Keratinocyte (primary cell): ENCODE data around the gene NXPH3. TPM values are rescaled to one million over a fixed set of nuclear protein-coding genes. Genes with fewer than 3 reads are reported as not detected.

ENCODE experiments used
- DNase-seq: peaks from one replicate; pipeline ENCODE4 v3.0.0-alpha.2; 2011; ENCODE audit warnings: low read depth, missing footprints, low spot score
- FAIRE-seq: peaks from 2 replicates; lab custom pipeline; 2011; peaks lifted over from hg19 to GRCh38; lab: Jason Lieb, UNC
- H2AFZ ChIP-seq: 2 replicates; pipeline ENCODE4 v1.6.0; 2012; ENCODE audit warnings: low read length, control low read depth, inconsistent platforms; ENCODE audit not compliant: control insufficient read depth
- H3K27ac ChIP-seq: 2 replicates; pipeline ENCODE4 v1.5.1; 2011; ENCODE audit warnings: low read length; ENCODE audit not compliant: control insufficient read depth, insufficient read depth
- H3K27me3 ChIP-seq: 3 replicates; pipeline ENCODE4 v1.6.0; 2011; ENCODE audit warnings: low read length; ENCODE audit not compliant: control insufficient read depth, insufficient read depth; ENCODE audit errors: extremely low read depth
- H3K36me3 ChIP-seq, 2 experiments: 2 replicates in 1 of 2; 3 replicates in 1 of 2; pipeline ENCODE4 v1.5.1; 2011; ENCODE audit warnings: low read length in 2 of 2, mild to moderate bottlenecking in 1 of 2; ENCODE audit not compliant: control insufficient read depth in 2 of 2, insufficient read depth in 2 of 2; ENCODE audit errors: extremely low read depth in 1 of 2
- H3K4me1 ChIP-seq: 3 replicates; pipeline ENCODE4 v1.5.1; 2011; ENCODE audit warnings: low read length; ENCODE audit not compliant: control insufficient read depth, insufficient read depth; ENCODE audit errors: extremely low read depth
- H3K4me2 ChIP-seq: 3 replicates; pipeline ENCODE4 v1.6.0; 2011; ENCODE audit warnings: low read depth, low read length; ENCODE audit not compliant: control insufficient read depth, insufficient read depth; ENCODE audit errors: extremely low read depth
- H3K4me3 ChIP-seq, 3 experiments: fragments of 200-600 bp in 1 of 3; sonication (generic) in 1 of 3; 2 replicates in 2 of 3; 3 replicates in 1 of 3; pipeline ENCODE4 v1.5.1; 2011 to 2016; ENCODE audit warnings: low read length in 3 of 3, mild to moderate bottlenecking in 3 of 3, control low read depth in 2 of 3, inconsistent platforms in 1 of 3, low read depth in 1 of 3, mixed read lengths in 1 of 3, mixed run types in 1 of 3, moderate library complexity in 1 of 3; ENCODE audit not compliant: control insufficient read depth in 2 of 3, insufficient read depth in 2 of 3; ENCODE audit errors: extremely low read depth in 1 of 3
- H3K79me2 ChIP-seq: 2 replicates; pipeline ENCODE4 v1.6.0; 2012; ENCODE audit warnings: low read length; ENCODE audit not compliant: control insufficient read depth, insufficient read depth
- H3K9ac ChIP-seq: 3 replicates; pipeline ENCODE4 v1.6.0; 2011; ENCODE audit warnings: low read length; ENCODE audit not compliant: control insufficient read depth, insufficient read depth; ENCODE audit errors: extremely low read depth
- H3K9me1 ChIP-seq: 3 replicates; pipeline ENCODE4 v1.6.0; 2011; ENCODE audit warnings: low read length; ENCODE audit not compliant: control insufficient read depth, insufficient read depth; ENCODE audit errors: extremely low read depth
- H3K9me3 ChIP-seq: 2 replicates; pipeline ENCODE4 v1.5.1; 2012; ENCODE audit warnings: low read depth, low read length; ENCODE audit not compliant: control insufficient read depth
- H4K20me1 ChIP-seq: 3 replicates; pipeline ENCODE4 v1.6.0; 2011; ENCODE audit warnings: low read length; ENCODE audit not compliant: control insufficient read depth, insufficient read depth; ENCODE audit errors: extremely low read depth
- EZH2 ChIP-seq: IDR thresholded peaks from one replicate; pipeline ENCODE4 v1.6.1; 2012; ENCODE audit warnings: inconsistent platforms, mild to moderate bottlenecking, low read length, moderate library complexity
- dilution Hi-C: fragments of 300-500 bp; cut with MboI; formaldehyde crosslinking; loops from one replicate; pipeline ENCODE4 v1.7.0; 2020; ENCODE audit warnings: low sequenced_read_pairs; ENCODE audit not compliant: extremely low pct_ligation_motif_present
- polyA plus RNA-seq, 5 experiments: library from polyadenylated mRNA; depleted of rRNA in 3 of 5; stranded (reverse) in 3 of 5; stranded (forward) in 1 of 5; unstranded in 1 of 5; fragments of >200 nt; gene quantifications; 1 replicate in 1 of 5; 2 replicates in 3 of 5; 3 replicates in 1 of 5; pipeline versions ENCODE4 v1.2.1 to v1.2.3, GENCODE V29; 2011 to 2012; ENCODE audit warnings: missing spikeins in 2 of 5, low read depth in 1 of 5, low replicate concordance in 1 of 5
- TF ChIP-seq, protein P1 (sequence below), 3 experiments: IDR thresholded peaks in 1 of 3; conservative IDR thresholded peaks in 1 of 3; optimal IDR thresholded peaks in 1 of 3; 2 replicates in 2 of 3; 3 replicates in 1 of 3; pipeline versions ENCODE3 to v1.5.1; 2011; ENCODE audit warnings: low read length in 3 of 3, mild to moderate bottlenecking in 3 of 3, moderate library complexity in 2 of 3, control low read depth in 1 of 3, inconsistent platforms in 1 of 3; ENCODE audit not compliant: insufficient read depth in 2 of 3; ENCODE audit errors: extremely low read depth in 1 of 3

Gene NXPH3
- polyA plus RNA-seq, 1 donor (not counting 4 experiments of a cell fraction or from before 2014, with no cell fraction given), result 0.12 TPM

DNA sequence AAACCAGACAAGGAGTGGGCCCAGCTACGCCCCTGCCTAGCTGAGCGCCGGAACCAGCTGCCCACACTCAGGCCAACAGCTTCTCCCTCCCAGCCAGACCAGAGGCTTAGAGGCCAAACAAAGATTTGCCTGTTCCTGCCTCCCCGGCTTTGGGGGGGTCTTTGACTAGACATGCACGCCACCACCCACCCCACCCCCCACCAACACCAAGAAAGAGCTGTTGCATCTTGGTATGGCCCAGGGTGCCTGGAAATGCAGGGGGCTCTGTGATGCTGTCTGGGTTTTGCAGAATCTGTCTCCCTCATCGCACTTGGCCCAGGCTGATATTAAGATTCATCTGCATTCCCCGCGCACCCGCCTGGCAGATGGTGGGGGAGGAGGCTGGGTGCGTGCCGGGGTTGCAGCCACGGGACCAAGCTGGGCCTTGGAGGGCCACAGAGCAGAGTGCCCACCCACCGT, 1.3 kb upstream of the NXPH3 start:
- dilution Hi-C loops, result no loop called here
- no peaks in the 10 kb centered on the region for H3K9me1 ChIP-seq
- no peaks in the 10 kb centered on the region for H3K9me3 ChIP-seq
- no peak overlapping the region for H2AFZ ChIP-seq
- no peak overlapping the region for H3K4me3 ChIP-seq
- DNase-seq, result no peak
- H3K27ac ChIP-seq, result no peak overlapping the region
- peaks cover 52% of the 10 kb centered on the region for H3K27me3 ChIP-seq
- no peaks in the 10 kb centered on the region for H3K36me3 ChIP-seq
- no peaks in the 10 kb centered on the region for H4K20me1 ChIP-seq
- H3K4me2 ChIP-seq, result no peak overlapping the region
- H3K9ac ChIP-seq, result no peak overlapping the region
- TF ChIP-seq EZH2, result no peak
- TF ChIP-seq, protein P1, sequence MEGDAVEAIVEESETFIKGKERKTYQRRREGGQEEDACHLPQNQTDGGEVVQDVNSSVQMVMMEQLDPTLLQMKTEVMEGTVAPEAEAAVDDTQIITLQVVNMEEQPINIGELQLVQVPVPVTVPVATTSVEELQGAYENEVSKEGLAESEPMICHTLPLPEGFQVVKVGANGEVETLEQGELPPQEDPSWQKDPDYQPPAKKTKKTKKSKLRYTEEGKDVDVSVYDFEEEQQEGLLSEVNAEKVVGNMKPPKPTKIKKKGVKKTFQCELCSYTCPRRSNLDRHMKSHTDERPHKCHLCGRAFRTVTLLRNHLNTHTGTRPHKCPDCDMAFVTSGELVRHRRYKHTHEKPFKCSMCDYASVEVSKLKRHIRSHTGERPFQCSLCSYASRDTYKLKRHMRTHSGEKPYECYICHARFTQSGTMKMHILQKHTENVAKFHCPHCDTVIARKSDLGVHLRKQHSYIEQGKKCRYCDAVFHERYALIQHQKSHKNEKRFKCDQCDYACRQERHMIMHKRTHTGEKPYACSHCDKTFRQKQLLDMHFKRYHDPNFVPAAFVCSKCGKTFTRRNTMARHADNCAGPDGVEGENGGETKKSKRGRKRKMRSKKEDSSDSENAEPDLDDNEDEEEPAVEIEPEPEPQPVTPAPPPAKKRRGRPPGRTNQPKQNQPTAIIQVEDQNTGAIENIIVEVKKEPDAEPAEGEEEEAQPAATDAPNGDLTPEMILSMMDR (optimal IDR thresholded peaks at IDR 0.05 in 1 of 3, IDR thresholded peaks at IDR 0.05 in 1 of 3, conservative IDR thresholded peaks at IDR 0.05 in 1 of 3; ENCODE audit: extremely low read depth in 1 of 3, insufficient read depth in 2 of 3, low read length in 3 of 3), result no peak
- no peaks in the 10 kb centered on the region for H3K4me1 ChIP-seq
- FAIRE-seq, result no peak
- no peaks in the 10 kb centered on the region for H3K79me2 ChIP-seq

DNA sequence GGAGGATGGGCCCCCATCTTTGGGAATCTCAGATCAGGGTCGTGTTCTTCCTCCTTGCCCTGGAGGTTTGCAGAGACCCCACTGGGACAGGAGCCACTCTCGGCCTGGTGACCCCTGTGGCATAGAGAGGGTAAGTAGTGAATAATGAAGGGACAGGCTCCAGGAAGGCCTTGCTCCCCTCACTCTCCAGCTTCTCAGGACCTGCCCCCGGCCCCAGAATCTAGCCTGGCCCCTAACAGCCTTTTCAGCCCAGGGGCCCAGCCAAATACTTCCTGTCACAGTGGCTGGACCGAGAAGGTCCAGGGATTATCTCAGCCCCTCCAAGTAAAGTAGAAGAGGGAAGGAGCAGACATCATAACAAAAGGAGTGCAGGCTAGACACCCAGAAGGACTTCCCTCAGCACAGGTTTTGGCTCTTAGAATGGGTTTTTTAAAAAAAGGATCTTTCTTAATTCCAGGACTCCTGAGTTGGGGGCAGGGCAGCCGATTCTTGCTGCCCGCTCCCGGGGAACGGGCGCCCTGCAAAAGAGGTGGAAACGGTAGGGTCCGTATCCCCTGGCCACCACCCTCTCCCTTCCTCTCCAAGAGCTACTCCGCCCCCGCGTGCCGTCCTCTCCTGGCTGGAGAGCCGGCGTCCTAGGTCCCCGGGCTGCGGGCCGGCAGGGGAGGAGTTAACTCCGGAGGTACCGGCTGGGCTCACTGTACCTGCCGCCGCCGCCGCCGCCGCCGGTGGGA, 559 bp upstream of the NXPH3 start:
- Histone ChIP-seq H3K4me3 (peak overlapping the region; percentile 20 to 42 (median 20)), H3K9me1 (no peaks in the 10 kb centered on the region), H3K27ac (no peak overlapping the region), H3K36me3 (no peaks in the 10 kb centered on the region), H3K27me3 (peaks cover 51% of the 10 kb centered on the region), H3K79me2 (no peaks in the 10 kb centered on the region), H2AFZ (peak overlapping the region; percentile 51), H3K4me2 (peak overlapping the region; percentile 88), H3K4me1 (no peaks in the 10 kb centered on the region), H4K20me1 (no peaks in the 10 kb centered on the region), H3K9me3 (no peaks in the 10 kb centered on the region), H3K9ac (no peak overlapping the region)
- TF ChIP-seq, protein P1 (optimal IDR thresholded peaks at IDR 0.05 in 1 of 3, IDR thresholded peaks at IDR 0.05 in 1 of 3, conservative IDR thresholded peaks at IDR 0.05 in 1 of 3; ENCODE audit: extremely low read depth in 1 of 3, insufficient read depth in 2 of 3, low read length in 3 of 3), result no peak
- TF ChIP-seq EZH2, result no peak
- dilution Hi-C loops, result no loop called here
- no peak for DNase-seq
- no peak for FAIRE-seq
